AG04450 (cell line): ENCODE data around the gene NCOA1. TPM values are rescaled to one million over a fixed set of nuclear protein-coding genes. Genes with fewer than 3 reads are reported as not detected.

ENCODE experiments used
- CTCF ChIA-PET: fragments of 300-600, 350-600 bp; formaldehyde crosslinking; extraction: SDS; loops from one replicate; lab custom pipeline; 2022; ENCODE audit warnings: antibody characterized with exemption, inconsistent platforms; lab: Charles Lee
- POLR2A ChIA-PET: fragments of 350-600 bp; formaldehyde crosslinking; extraction: SDS; loops from one replicate; lab custom pipeline; 2021; ENCODE audit warnings: antibody characterized with exemption, inconsistent platforms; lab: Yijun Ruan, JAX
- DNase-seq: peaks from one replicate; pipeline ENCODE4 v3.0.0-alpha.2; 2011; ENCODE audit warnings: low read depth, low spot score
- H3K27ac ChIP-seq: one replicate; pipeline ENCODE4 v1.5.1; 2012; ENCODE audit warnings: low read depth, low read length, control low read depth
- H3K27me3 ChIP-seq: one replicate; pipeline ENCODE4 v1.6.0; 2012; ENCODE audit warnings: low read length; ENCODE audit not compliant: control insufficient read depth, insufficient read depth
- H3K4me3 ChIP-seq: 2 replicates; pipeline ENCODE4 v1.5.1; 2011; ENCODE audit warnings: mild to moderate bottlenecking, low read depth, low read length, control low read depth
- H3K9me3 ChIP-seq: 2 replicates; pipeline ENCODE4 v1.5.1; 2012; ENCODE audit warnings: low read length; ENCODE audit not compliant: control insufficient read depth, insufficient read depth
- polyA plus RNA-seq: library from polyadenylated mRNA; depleted of rRNA; stranded (reverse); fragments of >200 nt; gene quantifications from 2 replicates; pipeline ENCODE4 v1.2.3, GENCODE V29; 2011
- TF ChIP-seq, protein P1 (sequence below): IDR thresholded peaks from 2 replicates; pipeline ENCODE4 v1.5.1; 2011; ENCODE audit warnings: low read depth, low read length, control low read depth, inconsistent platforms

The NCOA1 gene
- polyA plus RNA-seq, 1 experiment: 20.8 TPM

DNA sequence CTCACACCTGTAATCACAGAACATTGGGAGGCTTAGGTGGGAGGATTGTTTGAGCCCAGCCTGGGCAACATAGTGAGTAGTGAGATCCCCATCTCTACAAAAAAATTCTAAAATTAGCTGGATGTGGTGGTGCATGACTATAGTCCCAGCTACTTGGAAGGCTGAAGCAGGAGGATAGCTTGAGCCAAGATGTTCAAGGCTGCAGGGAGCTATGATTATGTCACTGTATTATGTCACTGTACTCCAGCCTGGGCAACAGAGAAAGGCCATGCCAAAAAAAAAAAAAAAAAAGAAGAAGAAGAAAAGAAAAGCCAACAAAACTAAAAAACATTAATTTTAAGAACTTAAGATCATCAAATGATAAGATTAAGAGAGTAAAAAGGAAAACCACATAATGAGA is 17.4 kb upstream of the NCOA1 start:
- Histone ChIP-seq H3K4me3 (no peak overlapping the region), H3K27ac (no peak overlapping the region), H3K27me3 (peaks cover 2% of the 10 kb centered on the region), H3K9me3 (no peaks in the 10 kb centered on the region)
- ChIA-PET CTCF (interaction anchor here (0.7 kb wide), 1 partner anchor 354 kb away, joined by 6 read pairs; no protein-coding TSS in a partner anchor), POLR2A (interaction anchor here (0.7 kb wide), 1 partner anchor 27 kb away, joined by 4 read pairs; no protein-coding TSS in a partner anchor)
- DNase-seq: no peak
- TF ChIP-seq, protein P1, sequence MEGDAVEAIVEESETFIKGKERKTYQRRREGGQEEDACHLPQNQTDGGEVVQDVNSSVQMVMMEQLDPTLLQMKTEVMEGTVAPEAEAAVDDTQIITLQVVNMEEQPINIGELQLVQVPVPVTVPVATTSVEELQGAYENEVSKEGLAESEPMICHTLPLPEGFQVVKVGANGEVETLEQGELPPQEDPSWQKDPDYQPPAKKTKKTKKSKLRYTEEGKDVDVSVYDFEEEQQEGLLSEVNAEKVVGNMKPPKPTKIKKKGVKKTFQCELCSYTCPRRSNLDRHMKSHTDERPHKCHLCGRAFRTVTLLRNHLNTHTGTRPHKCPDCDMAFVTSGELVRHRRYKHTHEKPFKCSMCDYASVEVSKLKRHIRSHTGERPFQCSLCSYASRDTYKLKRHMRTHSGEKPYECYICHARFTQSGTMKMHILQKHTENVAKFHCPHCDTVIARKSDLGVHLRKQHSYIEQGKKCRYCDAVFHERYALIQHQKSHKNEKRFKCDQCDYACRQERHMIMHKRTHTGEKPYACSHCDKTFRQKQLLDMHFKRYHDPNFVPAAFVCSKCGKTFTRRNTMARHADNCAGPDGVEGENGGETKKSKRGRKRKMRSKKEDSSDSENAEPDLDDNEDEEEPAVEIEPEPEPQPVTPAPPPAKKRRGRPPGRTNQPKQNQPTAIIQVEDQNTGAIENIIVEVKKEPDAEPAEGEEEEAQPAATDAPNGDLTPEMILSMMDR: no peak

- Histone ChIP-seq H3K4me3 (no peak overlapping the region), H3K27ac (no peak overlapping the region), H3K9me3 (no peaks in the 10 kb centered on the region), H3K27me3 (peaks cover under 1% of the 10 kb centered on the region)
- TF ChIP-seq, protein P1: no peak
- DNase-seq: no peak
- ChIA-PET CTCF (no interaction called here), POLR2A (no interaction called here)
Measured at GRCh38 chr2:24474053-24474452, 17.0 kb upstream of the NCOA1 start.

- POLR2A ChIA-PET: no interaction called here
- CTCF ChIA-PET: interaction anchor here (0.8 to 1.0 kb wide), 2 partner anchors 68 to 135 kb away, joined by 3 read pairs; no protein-coding TSS in a partner anchor
- no peak overlapping the region for H3K27ac ChIP-seq
- H3K27me3 ChIP-seq: peaks cover 8% of the 10 kb centered on the region
- TF ChIP-seq, protein P1: no peak
- no peak for DNase-seq
- no peak overlapping the region for H3K4me3 ChIP-seq
- H3K9me3 ChIP-seq: no peaks in the 10 kb centered on the region
Measured at GRCh38 chr2:24477229-24477628, 13.8 kb upstream of the NCOA1 start.

GRCh38 chr2:24478243-24478642 is 12.8 kb upstream of the NCOA1 start:
- Histone ChIP-seq H3K27ac (no peak overlapping the region), H3K27me3 (peaks cover 12% of the 10 kb centered on the region), H3K9me3 (no peaks in the 10 kb centered on the region), H3K4me3 (no peak overlapping the region)
- DNase-seq: no peak
- CTCF ChIA-PET: interaction anchor here (1.0 kb wide), 1 partner anchor 69 kb away, joined by 3 read pairs; no protein-coding TSS in a partner anchor
- TF ChIP-seq, protein P1: no peak
- POLR2A ChIA-PET: no interaction called here

GRCh38 chr2:24480245-24480644 is 10.8 kb upstream of the NCOA1 start:
- Histone ChIP-seq H3K4me3 (no peak overlapping the region), H3K27me3 (peaks cover 12% of the 10 kb centered on the region), H3K9me3 (no peaks in the 10 kb centered on the region), H3K27ac (no peak overlapping the region)
- TF ChIP-seq, protein P1: no peak
- CTCF ChIA-PET: interaction anchor here (0.7 kb wide), 1 partner anchor 56 kb away, joined by 10 read pairs; no protein-coding TSS in a partner anchor
- POLR2A ChIA-PET: no interaction called here
- DNase-seq: no peak
